CD4-positive, alpha-beta T cell treated with Interleukin-4 for 4 hours (primary cell): ENCODE results near the gene TRIM27.
"Not testable (repeated sequence)": the region's sequence is repeated elsewhere in the genome, so short reads cannot be mapped to it uniquely, and the experiment has no call there.

Experiments
- DNase-seq: peaks from one replicate; pipeline ENCODE4 v3.0.0-alpha.2; 2020

TRIM27 gene

DNA sequence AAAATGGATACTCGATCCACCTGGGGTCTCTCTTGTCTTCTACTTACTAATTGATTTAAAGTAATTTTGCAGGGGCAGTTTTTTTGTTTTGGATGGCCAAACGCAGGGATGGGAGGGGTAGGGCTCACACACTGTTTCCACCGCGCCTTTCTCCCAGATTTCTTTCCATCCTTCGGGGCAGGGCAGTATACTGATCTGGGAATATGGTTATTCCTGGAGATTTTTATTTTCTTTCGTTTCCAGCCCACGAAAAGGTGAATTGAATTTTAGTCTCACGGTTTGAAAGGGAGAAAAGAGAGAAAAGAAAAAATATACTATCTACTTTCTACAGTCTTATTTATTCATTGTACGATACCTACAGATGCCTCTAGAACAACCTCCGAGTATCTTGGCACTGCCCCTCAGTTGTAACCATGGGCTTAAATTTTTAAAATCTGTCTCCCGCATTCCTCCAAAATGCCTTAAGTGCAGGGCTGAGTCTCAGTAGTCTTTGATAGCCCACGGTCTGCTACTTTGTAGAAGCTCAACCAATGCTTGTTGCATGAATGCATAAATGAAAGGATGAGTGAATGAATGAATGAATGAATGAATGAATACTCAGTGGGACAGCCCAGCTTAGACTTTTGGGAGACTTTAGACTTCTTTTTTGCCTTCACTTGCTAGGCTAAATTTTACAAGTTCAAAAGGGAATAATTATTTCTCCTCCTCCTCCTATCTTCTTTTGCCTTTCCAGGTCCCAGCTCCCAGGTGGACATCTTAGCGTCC is 18.1 kb upstream of the TRIM27 start:
- no peak for DNase-seq

DNA sequence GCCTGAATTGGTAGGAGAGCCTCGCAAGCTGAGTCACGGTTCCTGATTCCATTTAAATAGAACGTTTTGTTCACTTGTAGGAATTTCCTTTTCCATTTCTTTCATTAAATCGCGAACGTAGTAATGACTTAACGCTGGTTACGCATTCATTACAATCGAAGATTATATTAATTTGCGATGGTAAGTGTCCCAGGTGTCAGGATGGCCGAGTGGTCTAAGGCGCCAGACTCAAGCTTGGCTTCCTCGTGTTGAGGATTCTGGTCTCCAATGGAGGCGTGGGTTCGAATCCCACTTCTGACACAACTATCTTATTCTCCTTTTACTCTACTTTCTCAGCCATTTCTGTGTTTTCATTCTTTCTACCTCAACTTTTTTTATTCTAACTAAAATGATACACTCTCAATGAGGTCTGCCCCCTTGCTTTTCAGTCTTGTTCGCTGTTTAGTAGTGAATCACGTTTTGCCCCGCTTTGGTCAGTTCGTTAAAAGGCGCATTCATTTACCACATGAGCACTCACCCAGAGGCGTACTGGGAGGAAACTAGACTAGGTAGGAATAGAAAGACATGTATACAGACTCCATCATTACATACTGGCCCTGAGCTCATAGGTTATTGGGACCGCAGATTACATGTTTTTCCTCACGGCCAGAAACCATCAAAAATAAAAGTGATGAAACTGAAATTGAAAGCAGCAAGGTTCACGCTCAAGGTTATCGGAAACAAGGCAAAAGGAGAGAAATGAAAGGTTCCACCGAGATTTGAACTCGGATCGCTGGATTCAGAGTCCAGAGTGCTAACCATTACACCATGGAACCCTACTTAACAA is 17.3 kb upstream of the TRIM27 start:
- DNase-seq, result peak; percentile 89

DNA sequence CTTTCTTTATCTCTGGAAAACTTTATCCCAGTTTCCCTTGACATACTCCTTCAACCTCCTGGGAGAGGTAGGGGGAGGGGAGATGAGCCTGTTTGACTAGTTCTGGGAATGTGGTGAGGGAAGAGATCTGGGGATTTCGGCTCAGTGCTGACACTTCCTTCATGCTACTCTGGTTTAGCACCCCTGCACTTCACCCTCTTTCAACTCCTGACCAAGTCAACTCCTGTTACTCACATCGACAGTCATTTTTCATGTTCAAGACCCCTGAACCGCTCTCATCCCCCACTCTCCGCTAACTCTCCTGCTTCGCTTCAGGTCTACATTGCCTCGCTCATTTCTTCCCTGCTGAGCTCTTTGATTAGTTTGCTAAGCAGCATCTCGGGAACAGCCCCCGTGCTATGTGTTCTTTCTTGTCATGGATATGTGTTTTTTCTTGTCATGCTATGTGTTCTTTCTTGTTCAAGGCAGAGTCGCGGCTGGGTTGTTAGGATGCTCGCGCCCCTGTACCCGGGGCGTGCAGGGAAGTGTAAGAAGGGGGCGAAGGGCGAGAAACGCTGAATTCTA is 16.6 kb upstream of the TRIM27 start:
- DNase-seq, result no peak

- DNase-seq, result no peak
Measured at GRCh38 chr6:28933069-28933468, 9.3 kb upstream of the TRIM27 start.

DNA sequence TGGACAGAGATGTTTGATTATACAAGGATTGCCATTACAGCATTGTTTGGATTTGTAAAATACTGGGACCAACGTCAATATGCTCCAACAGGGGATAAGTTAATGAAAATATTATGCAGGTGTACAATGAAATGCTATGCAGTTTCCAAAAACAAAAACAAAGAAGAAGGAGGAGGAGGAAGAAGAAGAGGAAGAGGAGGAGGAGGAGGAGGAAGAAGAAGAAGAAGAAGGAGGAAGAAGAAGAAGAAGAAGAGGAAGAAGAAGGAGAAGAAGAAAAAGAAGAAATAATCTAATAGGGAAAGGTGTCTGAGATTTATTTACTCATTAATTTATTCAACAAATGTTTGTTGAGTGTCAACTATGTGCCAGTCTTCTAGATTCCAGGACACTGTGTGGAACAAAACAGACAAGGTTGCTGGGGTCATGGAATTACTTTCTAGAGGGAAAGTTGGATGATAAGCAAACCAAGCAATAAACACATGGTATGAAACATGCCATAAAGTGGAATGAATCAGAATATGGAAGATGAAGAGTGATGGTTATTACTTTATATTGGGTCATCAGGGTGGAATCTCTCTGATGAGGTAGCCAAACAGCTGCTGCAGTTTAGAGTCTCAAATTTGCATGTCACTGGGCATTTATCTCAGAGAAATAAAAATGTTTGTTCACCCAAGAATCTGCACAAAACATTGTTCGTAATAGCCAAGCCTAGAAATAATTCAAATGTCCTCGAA is 6.3 kb upstream of the TRIM27 start:
- DNase-seq, result no peak

- DNase-seq, result not testable (repeated sequence)
Measured at GRCh38 chr6:28929339-28929738, 5.6 kb upstream of the TRIM27 start.

GRCh38 chr6:28927846-28928245 is 4.1 kb upstream of the TRIM27 start:
- DNase-seq, result no peak

DNA sequence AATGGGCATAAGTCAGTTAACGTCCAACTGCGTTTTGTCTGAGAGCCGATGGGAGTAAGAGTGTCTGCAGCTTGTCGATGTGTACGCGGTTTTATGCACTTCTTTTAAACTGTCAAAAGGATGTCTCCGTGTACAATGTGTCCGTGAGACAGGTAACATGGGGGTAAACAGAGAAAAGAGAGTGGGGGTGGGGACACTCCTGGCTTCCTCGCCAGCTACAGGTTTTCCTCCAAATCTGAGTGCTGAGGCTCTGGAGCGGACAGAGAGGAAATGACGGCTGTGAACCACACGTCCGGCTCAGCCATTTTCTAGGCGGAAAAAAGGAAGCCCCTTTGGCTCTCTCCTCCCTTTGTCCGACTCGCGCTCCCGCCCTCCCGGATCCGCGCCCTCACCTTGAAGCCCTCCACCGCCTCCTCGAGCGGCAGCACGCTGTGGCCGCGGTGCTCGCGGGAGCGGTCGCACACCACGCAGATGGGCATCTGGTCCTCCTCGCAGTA is 916 bp downstream of the TRIM27 start:
- peak; percentile 35 for DNase-seq

DNA sequence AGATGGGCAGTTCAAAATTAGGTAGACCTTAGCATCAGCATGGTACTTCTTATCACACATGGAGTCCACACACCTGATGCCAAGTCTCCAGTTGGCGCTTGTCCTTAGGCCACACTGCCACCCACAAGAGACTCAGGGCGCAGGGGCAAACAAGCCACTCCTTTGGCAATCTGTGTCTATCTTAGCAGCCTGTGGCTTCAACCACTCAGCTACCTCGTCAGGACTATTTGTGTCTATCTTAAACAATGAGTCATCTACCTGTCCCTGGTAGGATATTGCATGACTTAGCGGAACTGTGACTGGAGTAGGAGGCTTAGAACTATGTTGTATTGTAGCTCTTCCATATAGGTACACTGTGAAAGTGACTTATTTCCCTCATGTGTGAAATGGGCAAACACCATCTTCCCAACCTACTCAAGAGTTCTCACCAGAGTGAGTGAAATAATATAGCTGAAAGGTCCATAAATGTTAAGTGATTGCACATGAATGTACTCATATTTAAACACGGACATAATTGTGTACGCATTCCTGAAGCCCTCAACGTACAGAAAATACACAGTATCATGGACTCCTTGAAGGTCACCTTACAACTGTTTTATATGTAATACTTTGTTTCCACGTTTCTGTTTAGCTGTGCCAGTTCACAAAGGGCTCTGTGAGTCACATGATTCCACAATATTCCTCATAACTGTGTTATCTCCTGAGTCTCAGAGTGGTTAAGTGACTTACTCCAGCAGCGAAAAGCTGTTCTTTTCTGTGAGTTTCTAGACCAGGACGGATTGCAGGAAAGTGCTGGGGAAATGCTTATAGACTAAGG is 1.6 kb downstream of the TRIM27 start:
- peak; percentile 74 for DNase-seq

DNA sequence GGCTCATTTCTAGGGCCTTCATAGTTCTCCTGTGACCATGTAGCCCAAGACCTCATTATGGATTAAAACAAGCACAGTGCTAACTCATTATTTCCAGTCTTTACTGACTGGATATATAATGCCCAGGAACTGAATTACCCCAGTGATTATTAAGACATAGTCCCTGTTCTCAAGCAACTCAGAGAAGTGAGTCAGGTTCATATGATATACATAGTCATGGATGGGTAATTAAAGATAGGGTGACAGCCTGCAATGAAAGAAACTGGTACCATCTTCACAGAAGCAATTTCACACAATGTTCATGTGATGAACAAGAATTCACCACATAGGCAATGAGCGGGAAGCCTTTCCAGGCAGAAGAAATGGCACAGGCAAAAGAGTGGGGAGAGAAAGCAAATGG is 3.5 kb downstream of the TRIM27 start:
- no peak for DNase-seq

DNA sequence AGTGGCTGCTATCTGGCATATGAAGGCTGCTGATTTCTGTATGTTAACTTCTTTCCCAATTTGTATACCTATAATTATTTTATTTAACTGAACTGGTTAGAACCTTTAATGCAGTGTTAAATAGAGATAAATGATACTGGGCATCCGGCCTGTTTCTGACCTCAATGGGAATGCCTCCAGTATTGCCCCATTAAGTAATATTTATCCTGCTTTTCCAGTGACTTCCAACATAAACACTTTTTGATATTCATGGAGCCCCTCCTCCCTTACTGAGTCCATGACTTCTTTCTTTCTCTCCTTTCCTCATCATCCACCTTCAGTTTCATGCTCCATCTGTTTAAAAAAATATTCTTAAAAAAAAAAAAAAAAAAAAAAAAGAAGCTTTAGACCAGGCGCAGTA is 8.8 kb downstream of the TRIM27 start:
- no peak for DNase-seq

DNA sequence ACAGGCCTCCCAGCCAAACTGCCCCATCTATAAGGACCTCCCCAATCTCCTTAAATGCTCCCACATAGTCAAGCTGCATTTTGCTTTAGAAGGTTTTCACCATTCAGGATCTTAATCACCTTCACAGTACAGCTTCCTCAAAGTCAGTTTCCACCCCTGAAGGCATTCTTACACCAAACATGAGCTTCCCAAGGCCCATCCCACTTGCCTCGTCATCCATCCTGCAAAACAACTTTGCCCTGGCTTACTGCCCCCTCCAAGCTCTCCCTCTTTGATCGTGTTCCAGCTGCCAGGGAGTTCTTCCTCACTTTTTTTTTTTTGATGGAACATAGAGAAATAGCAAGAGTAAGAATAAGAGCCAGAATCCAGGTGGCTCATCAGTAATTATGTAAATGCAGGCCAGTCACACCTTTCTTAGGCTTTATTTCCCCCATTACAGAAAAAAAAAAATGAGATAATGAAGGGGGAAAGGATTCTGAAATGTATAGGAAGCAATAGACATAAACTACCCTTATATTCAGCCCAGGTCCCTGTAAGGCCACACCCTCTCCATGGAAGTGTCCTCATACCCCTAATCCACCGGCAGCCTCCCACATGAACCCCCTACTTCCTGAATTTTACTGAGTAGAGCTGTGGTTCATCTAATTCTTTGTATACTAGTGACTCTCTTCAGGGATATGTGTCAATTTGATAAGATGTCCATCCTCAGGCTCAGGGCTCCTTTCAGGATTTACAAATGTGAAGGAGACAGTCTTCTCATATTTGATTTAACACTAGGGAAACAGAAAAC is 12.7 kb downstream of the TRIM27 start:
- no peak for DNase-seq

GRCh38 chr6:28907394-28907793 is 16.4 kb downstream of the TRIM27 start:
- no peak for DNase-seq

DNA sequence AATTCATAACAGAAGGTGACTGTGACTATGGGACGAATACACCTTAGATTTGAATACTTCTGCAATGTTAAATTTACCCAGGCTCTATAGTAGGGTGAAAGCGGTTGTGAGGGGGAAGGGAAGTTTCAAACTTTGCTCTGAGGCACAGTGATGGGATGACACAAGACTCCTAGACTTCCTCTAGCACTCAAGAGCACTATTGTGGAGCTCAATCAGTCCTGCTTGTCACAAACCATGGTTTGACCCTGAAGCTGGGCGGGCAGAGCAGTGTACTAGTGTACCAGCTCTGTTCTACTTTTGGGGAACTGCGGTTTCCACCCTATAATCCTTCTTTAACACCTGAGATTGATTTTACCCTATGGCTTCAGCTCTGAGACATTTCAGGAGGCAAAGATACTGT is 17.1 kb downstream of the TRIM27 start:
- no peak for DNase-seq

DNA sequence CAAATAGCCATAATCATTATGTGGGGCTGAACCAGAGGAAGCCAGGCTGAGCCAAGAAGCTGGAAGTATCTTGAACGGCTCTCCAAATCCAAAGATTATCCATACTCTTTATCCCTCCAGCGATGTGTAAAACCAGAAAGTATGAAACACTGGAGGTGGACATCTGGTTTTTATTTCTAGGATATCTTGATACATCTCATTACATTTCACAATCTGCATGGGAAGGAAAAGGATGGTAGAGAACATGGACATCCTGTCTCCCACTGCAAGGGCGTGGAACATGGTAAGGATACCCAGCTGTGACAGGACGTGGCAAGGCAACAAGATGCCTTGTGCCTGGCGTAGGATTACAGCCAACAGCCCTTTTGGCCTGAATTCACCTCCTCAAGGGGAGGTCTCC is 20.1 kb downstream of the TRIM27 start:
- DNase-seq, result no peak

- no peak for DNase-seq
Measured at GRCh38 chr6:28901831-28902230, 22.0 kb downstream of the TRIM27 start.

DNA sequence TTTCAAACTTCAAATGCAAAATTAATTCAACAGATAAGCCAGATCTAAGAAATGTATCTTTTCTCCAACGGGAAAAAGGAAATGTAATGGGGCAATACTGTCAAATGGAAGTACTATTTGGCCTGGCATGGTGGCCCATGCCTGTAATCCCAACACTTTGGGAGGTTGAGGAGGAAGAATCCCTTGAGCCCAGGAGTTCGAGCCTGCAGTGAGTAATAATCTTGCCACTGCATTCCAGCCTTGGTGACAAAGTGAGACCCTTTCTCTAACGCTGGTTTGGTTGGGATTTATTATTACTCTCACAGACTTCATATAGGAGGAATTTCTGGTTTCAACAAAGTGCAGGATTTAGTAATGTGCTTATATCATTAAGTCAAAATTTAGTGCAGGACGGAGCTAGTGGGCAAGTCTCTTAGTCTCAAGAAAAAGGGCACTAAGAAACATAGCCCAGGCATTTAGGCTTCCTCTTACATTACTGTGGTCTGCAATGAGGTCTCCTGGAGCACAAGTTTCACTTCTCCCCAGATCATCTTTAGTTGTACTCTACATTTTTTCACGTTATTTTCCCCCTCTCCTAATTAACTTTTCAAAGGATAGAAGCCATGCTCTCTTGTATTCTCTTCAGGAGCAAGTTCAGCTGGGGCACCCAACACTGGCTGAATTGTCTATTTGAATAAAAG is 23.1 kb downstream of the TRIM27 start:
- DNase-seq, result no peak

GRCh38 chr6:28898710-28898965 is 25.1 kb downstream of the TRIM27 start:
- DNase-seq, result no peak

- DNase-seq, result no peak
Measured at GRCh38 chr6:28897369-28897745, 26.4 kb downstream of the TRIM27 start.

GRCh38 chr6:28896505-28897368 is 27.0 kb downstream of the TRIM27 start:
- peak; percentile 72 for DNase-seq
